GM03348 (cell line): ENCODE data around the gene OR5H2.

Experiments used
- DNase-seq: peaks from one replicate; pipeline ENCODE4 v3.0.0; 2012; ENCODE audit warnings: low spot score

OR5H2 gene

GRCh38 chr3:98331329-98331728, 49.0 kb downstream of the OR5H2 start:
- DNase-seq: no peak
